DND-41 (cell line): ENCODE data around the gene ACLY.

Source experiments
- CTCF ChIP-seq: IDR thresholded peaks from 2 replicates; pipeline ENCODE4 v1.5.1; 2012; ENCODE audit warnings: borderline replicate concordance, low read length, moderate library complexity, mild to moderate bottlenecking; ENCODE audit not compliant: poor library complexity, severe bottlenecking; ENCODE audit errors: extremely low read depth
- EZH2 ChIP-seq: IDR thresholded peaks from 3 replicates; pipeline ENCODE4 v1.6.1; 2012; ENCODE audit warnings: borderline replicate concordance, low read depth, mild to moderate bottlenecking, moderate library complexity, low read length, inconsistent platforms; ENCODE audit not compliant: severe bottlenecking

DNA sequence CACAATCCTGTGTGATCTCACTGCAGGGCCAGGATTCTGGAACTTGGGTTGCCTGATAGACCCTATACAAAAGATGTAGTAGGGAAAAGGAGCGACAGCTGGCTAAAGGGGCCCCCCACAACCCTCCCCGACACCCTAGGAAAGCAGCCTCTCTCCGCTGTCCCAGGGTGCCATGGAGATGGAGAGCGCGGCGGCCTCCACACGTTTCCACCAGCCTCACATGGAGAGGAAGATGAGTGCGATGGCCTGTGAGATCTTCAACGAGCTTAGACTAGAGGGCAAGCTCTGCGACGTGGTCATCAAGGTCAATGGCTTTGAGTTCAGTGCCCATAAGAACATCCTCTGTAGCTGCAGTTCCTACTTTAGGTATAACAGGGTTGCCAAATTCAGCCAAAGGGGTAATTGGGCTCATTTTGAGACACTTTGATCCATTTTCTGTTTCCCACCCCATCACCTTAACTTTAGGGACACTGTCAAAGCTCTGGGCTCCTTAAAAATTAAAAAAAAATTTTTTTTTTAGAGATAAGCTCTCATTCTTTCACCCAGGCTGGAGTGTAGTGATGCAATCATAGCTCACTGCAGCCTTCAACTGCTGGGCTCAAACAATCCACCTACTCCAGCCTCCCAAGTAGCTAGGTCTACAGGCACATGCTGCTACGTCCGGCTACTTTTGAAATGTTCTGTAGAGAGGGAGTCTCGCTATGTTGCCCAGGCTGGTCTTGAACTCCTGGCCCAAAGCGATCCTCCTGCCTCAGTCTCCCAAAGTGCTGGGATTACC is 80.8 kb downstream of the ACLY start, which contains the start of gene KLHL10:
- TF ChIP-seq EZH2, result no peak
- no peak for TF ChIP-seq CTCF
